Measurements from ENCODE around the gene ARID1B. TPM values are rescaled to one million over a fixed set of nuclear protein-coding genes. Genes with fewer than 3 reads are reported as not detected.
A peak's percentile ranks its signal among the peaks of the same experiment; 100 is the strongest.

ARID1B gene
- total RNA-seq, 6 experiments from 2014 or later, result 32.5 to 44.3 (median 36.5) TPM

DNA sequence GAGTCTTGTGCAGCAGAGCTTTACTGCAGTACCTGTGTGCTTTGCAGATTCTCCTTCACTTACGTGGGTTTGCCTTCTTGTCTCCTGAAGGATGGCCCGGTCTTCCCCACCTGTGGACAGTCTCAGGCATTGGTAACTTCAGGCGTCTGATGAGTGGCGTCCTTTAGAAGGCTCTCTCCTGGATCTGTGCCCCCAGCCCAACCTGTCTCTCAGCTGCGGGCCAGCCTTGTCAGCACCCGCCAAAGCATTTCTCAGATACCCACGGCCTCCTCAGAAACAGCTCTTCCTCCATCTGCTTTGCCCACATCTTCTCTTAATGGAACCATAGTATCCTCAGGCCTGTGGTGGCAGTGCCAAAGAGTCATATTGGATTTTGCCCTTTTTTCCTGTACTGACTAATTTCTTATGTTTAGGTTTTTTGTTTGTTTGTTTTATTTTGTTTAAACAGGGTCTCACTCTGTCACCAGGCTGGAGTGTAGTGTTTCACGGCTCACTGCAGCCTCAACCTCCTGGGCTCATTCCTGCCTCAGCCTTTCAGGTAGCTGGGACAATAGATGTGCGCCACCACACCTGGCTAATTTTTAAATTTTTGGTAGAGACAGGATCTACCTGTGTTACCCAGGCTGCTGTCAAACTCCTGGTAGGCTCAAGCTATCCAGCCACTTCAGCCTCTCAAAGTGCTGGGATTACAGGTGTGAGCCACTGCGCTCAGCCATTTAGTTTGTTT is 96.6 kb downstream of the ARID1B start:
- TF ChIP-seq, protein P1, sequence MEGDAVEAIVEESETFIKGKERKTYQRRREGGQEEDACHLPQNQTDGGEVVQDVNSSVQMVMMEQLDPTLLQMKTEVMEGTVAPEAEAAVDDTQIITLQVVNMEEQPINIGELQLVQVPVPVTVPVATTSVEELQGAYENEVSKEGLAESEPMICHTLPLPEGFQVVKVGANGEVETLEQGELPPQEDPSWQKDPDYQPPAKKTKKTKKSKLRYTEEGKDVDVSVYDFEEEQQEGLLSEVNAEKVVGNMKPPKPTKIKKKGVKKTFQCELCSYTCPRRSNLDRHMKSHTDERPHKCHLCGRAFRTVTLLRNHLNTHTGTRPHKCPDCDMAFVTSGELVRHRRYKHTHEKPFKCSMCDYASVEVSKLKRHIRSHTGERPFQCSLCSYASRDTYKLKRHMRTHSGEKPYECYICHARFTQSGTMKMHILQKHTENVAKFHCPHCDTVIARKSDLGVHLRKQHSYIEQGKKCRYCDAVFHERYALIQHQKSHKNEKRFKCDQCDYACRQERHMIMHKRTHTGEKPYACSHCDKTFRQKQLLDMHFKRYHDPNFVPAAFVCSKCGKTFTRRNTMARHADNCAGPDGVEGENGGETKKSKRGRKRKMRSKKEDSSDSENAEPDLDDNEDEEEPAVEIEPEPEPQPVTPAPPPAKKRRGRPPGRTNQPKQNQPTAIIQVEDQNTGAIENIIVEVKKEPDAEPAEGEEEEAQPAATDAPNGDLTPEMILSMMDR (IDR thresholded peaks at IDR 0.05), result no peak
- Mint-ChIP-seq H3K4me3 (no peak overlapping the region), H3K27ac (no peak overlapping the region), H3K9me3 (no peaks in the 10 kb centered on the region), H3K27me3 (ENCODE audit: insufficient read depth) (no peaks in the 10 kb centered on the region), H3K36me3 (ENCODE audit: low read depth) (peaks cover 4% of the 10 kb centered on the region; the same call in 1 of the 2 replicates), H3K4me1 (ENCODE audit: low read depth) (peaks cover 15% of the 10 kb centered on the region; the same call in 1 of the 2 replicates)
- DNase-seq, result no peak

DNA sequence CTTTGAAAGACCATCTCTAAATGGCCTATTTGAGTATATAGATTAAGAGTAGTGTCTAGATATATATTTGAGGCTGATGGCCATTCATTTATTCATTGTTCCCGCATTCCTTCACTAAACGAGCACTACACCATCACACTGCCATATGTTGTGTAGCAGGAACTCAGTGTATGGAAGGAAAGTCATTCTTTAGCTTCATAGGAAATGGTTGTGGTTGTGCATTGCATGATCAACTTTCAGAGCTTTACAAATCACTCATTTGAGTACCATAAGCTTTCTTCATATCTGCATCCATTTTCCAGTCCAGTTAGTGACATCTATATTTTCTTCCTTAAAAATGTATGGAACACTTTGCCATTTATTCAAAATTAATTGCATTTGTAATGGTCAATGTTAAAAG is 97.9 kb downstream of the ARID1B start:
- peaks cover 4% of the 10 kb centered on the region; the same call in 1 of the 2 replicates for H3K36me3 Mint-ChIP-seq (ENCODE audit: low read depth)
- no peaks in the 10 kb centered on the region for H3K27me3 Mint-ChIP-seq (ENCODE audit: insufficient read depth)
- TF ChIP-seq, protein P1 (IDR thresholded peaks at IDR 0.05), result no peak
- DNase-seq, result no peak
- H3K4me1 Mint-ChIP-seq (ENCODE audit: low read depth), result peaks cover 15% of the 10 kb centered on the region; the same call in 1 of the 2 replicates
- no peaks in the 10 kb centered on the region for H3K9me3 Mint-ChIP-seq
- H3K4me3 Mint-ChIP-seq, result no peak overlapping the region
- H3K27ac Mint-ChIP-seq, result no peak overlapping the region

DNA sequence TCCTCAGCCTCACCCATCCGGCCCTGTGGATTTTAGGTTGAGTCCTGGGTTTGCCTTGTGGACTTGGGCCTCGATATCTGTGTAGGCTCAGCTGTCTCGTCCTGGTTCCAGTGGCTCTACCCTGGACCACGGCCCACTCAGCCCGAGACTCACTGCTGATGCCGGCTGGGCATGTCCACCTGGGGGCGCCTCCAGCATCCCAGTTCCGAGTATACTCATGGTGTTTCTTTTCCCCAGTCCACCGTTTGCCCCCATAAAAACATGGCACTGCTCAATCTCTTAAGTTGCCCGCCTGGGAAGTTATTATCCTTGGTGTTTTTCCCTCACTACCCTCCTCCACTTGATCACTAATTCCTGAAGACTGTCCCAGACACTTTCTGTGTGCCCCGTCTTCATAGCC is 99.1 kb downstream of the ARID1B start:
- H3K27ac Mint-ChIP-seq, result no peak overlapping the region
- TF ChIP-seq, protein P1 (IDR thresholded peaks at IDR 0.05), result peak; percentile 61

DNA sequence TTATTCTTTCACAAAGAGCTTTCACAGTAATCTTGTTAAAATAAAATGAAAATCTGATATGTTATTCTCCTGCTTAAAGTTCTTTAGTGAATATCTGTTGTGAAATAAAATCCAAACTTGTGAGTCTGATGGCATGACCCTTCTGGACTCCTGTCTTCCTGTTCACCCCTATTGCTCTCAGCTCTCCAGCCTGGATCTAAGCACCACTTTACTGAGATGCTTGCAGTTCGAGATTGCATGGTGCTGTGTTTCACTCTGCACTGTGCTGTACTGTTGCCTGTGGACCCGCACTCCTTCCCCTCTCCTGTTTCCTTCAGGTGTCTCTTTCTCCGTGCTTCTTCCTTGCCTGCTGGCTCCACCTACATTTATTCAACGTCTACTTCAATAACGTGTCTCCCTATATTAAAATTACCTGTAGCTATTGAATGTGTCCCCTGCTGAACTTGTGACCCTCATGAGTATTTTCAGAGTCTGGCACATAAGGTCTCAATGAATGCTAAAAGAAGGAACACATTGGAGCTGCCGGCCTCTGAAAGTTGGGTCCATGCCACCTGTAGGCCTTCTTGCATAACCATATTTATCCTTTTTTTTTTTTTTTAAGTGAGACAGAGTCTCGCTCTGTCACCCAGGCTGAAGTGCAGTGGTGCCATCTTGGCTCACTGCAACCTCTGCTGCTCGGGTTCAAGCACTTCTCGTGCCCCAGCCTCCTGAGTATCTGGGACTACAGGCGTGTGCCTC is 100.1 kb downstream of the ARID1B start:
- no peak for DNase-seq
- Mint-ChIP-seq H3K4me1 (ENCODE audit: low read depth) (peaks cover 6% of the 10 kb centered on the region; the same call in 1 of the 2 replicates), H3K27me3 (ENCODE audit: insufficient read depth) (no peaks in the 10 kb centered on the region; the same call in 1 of the 2 replicates), H3K27ac (no peak overlapping the region), H3K4me3 (no peak overlapping the region), H3K36me3 (ENCODE audit: low read depth) (peaks cover 4% of the 10 kb centered on the region; the same call in 1 of the 2 replicates), H3K9me3 (no peaks in the 10 kb centered on the region)
- TF ChIP-seq, protein P1 (IDR thresholded peaks at IDR 0.05), result no peak

More for the DNA sequence above, 99.1 kb downstream of the ARID1B start:
- H3K9me3 Mint-ChIP-seq, result no peaks in the 10 kb centered on the region
- no peak overlapping the region for H3K4me3 Mint-ChIP-seq
- H3K36me3 Mint-ChIP-seq (ENCODE audit: low read depth), result peaks cover 4% of the 10 kb centered on the region; the same call in 1 of the 2 replicates
- no peak for DNase-seq
- H3K4me1 Mint-ChIP-seq (ENCODE audit: low read depth), result peaks cover 11% of the 10 kb centered on the region; the same call in 1 of the 2 replicates
- no peaks in the 10 kb centered on the region for H3K27me3 Mint-ChIP-seq (ENCODE audit: insufficient read depth)

DNA sequence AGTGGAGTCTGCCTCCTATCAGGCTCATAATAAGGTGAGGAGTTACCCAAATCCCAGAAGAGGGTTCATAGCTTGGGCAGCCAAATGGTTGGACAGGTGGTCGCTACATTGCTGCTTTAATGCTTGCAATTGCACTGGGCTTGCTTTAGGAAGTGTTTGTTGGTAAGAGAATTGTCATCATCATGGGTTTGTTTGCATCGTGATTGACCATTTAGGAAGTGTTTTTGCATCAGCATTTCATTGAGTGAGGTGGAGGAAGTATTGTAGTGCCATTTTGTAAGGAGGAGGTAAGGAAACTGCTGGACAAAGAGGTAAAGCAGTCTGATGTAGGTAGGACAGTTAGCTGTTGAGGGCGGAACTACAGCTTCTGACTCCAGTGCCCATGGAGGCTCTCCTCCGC is 101.5 kb downstream of the ARID1B start:
- DNase-seq, result no peak
- peaks cover 12% of the 10 kb centered on the region for H3K4me1 Mint-ChIP-seq (ENCODE audit: low read depth)
- H3K4me3 Mint-ChIP-seq, result no peak overlapping the region
- H3K27me3 Mint-ChIP-seq (ENCODE audit: insufficient read depth), result no peaks in the 10 kb centered on the region; the same call in 1 of the 2 replicates
- TF ChIP-seq, protein P1 (IDR thresholded peaks at IDR 0.05), result no peak
- H3K36me3 Mint-ChIP-seq (ENCODE audit: low read depth), result no peaks in the 10 kb centered on the region
- H3K27ac Mint-ChIP-seq, result no peak overlapping the region
- no peaks in the 10 kb centered on the region for H3K9me3 Mint-ChIP-seq
